HG02840 (cell line): ENCODE results near the gene ACP1.
A peak's percentile ranks its signal among the peaks of the same experiment; 100 is the strongest.

Source experiments
- ATAC-seq: cut with Tn5 transposase; IDR thresholded peaks from one replicate; pipeline ENCODE4 v1.9.1; 2021; ENCODE audit warnings: mild to moderate bottlenecking, moderate library complexity, moderate number of reproducible peaks; ENCODE audit not compliant: unreplicated experiment, low FRiP score

Gene ACP1

GRCh38 chr2:264493-265468, at the start of gene ACP1:
TSS of gene ACP1 (plus strand) at chr2:264947. CDS start at chr2:264965, 18 bp downstream.
- ATAC-seq, result peak; percentile 82

- ATAC-seq, result no peak
These were observed 48.7 kb upstream of the ACP1 start for GRCh38 chr2:216068-216467.

- no peak for ATAC-seq
These were observed 41.3 kb upstream of the ACP1 start for GRCh38 chr2:223451-223850.

- no peak for ATAC-seq
These were observed 40.6 kb upstream of the ACP1 start for GRCh38 chr2:223971-224760.

GRCh38 chr2:228115-228514, 36.6 kb upstream of the ACP1 start:
- no peak for ATAC-seq

GRCh38 chr2:228518-229278, 36.0 kb upstream of the ACP1 start:
- ATAC-seq, result no peak

GRCh38 chr2:231521-232185, 33.1 kb upstream of the ACP1 start:
- ATAC-seq, result no peak

GRCh38 chr2:233030-233429, 31.7 kb upstream of the ACP1 start:
- ATAC-seq, result no peak

- no peak for ATAC-seq
These were observed 30.3 kb upstream of the ACP1 start for GRCh38 chr2:234421-234820.

- no peak for ATAC-seq
These were observed 27.7 kb upstream of the ACP1 start for GRCh38 chr2:236993-237539.

- ATAC-seq, result no peak
These were observed 26.9 kb upstream of the ACP1 start for GRCh38 chr2:237878-238277.

- ATAC-seq, result no peak
These were observed 26.3 kb upstream of the ACP1 start for GRCh38 chr2:238431-238830.

- no peak for ATAC-seq
These were observed 25.9 kb upstream of the ACP1 start for GRCh38 chr2:238869-239268.

GRCh38 chr2:244547-244946, 20.2 kb upstream of the ACP1 start:
- no peak for ATAC-seq

GRCh38 chr2:246489-247144, 18.1 kb upstream of the ACP1 start:
- no peak for ATAC-seq

- no peak for ATAC-seq
These were observed 16.0 kb upstream of the ACP1 start for GRCh38 chr2:248724-249123.

GRCh38 chr2:249538-250042, 15.2 kb upstream of the ACP1 start:
- ATAC-seq, result no peak

GRCh38 chr2:252001-252602, 12.6 kb upstream of the ACP1 start:
- no peak for ATAC-seq

- ATAC-seq, result no peak
These were observed 11.5 kb upstream of the ACP1 start for GRCh38 chr2:253202-253638.
